Activated naive CD4-positive, alpha-beta T cell treated with anti-CD3 and anti-CD28 coated beads, Interleukin-2, amount 10 ng/mL, durations not matched to agents 7 days and 5 days (primary cell): ENCODE data around the gene VPS13D.

ENCODE experiments used
- CTCF ChIA-PET: fragments of 350-600 bp; sonication (Branson Sonifier 250); formaldehyde crosslinking; loops from one replicate; lab custom pipeline; 2021; ENCODE audit warnings: antibody characterized with exemption; lab: Charles Lee
- DNase-seq: peaks from one replicate; pipeline ENCODE4 v3.0.0-alpha.2; 2020
- H3K27ac Mint-ChIP-seq: one replicate; pipeline ENCODE4 v1.8.0; 2021; ENCODE audit warnings: mild to moderate bottlenecking, moderate library complexity, mixed read lengths
- H3K27me3 Mint-ChIP-seq: one replicate; pipeline ENCODE4 v1.8.0; 2021; ENCODE audit warnings: mild to moderate bottlenecking, mixed read lengths
- H3K36me3 Mint-ChIP-seq: one replicate; pipeline ENCODE4 v1.8.0; 2021; ENCODE audit warnings: mixed read lengths
- H3K4me1 Mint-ChIP-seq: one replicate; pipeline ENCODE4 v1.8.0; 2021; ENCODE audit warnings: mixed read lengths
- H3K4me3 Mint-ChIP-seq: one replicate; pipeline ENCODE4 v1.8.0; 2021; ENCODE audit warnings: mild to moderate bottlenecking, moderate library complexity, mixed read lengths
- H3K9me3 Mint-ChIP-seq: one replicate; pipeline ENCODE4 v1.8.0; 2021; ENCODE audit warnings: mixed read lengths

VPS13D gene

DNA sequence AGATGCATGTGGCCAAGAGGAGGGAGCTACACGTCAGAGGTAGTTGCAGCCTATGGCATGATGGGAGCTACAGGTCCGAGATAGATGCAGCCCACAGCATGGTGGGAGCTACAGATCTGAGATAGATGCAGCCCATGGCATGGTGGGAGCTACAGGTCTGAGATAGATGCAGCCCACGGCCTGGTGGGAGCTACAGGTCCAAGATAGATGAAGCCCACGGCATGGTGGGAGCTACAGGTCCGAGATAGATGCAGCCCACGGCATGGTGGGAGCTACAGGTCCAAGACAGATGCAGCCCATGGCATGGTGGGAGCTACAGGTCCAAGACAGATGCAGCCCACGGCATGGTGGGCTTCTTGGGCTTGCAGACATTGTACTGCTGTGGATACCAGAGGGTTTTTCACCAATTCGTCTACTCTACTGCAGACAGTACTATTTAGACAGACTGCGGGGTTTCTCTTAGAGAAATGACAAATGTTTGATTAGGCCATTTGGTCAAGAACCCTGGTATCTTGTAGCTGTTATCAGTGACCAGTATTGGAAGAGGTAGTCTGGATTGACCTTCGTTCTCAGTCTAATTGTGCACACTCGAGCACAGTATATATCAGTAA, 260.8 kb downstream of the VPS13D start:
- peaks cover 36% of the 10 kb centered on the region for H3K36me3 Mint-ChIP-seq
- CTCF ChIA-PET, result no interaction called here

DNA sequence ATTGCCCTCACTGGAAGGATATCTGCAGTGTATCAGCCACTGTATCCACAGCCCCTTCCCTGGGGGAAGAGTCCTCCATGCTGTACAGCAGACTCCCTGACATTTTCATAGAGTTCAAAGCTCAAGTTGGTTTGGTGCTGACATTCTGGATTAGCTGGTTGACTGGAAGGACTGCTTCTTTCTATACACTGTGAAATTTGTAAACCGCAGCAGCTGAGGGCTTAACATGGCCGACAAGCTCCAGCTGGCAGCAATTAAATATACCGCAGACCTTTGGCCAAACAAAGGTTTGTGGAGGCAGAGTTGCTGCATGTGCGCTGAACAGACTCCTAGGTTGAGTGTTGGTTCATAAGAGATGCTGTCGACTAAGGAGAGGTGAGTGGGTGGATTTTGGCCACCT, 261.8 kb downstream of the VPS13D start:
- DNase-seq, result no peak
- Mint-ChIP-seq H3K36me3 (peaks cover 33% of the 10 kb centered on the region), H3K27ac (no peak overlapping the region), H3K9me3 (no peaks in the 10 kb centered on the region), H3K4me1 (peaks cover 10% of the 10 kb centered on the region), H3K27me3 (no peaks in the 10 kb centered on the region), H3K4me3 (no peak overlapping the region)
- CTCF ChIA-PET, result no interaction called here

More for the DNA sequence above, 260.8 kb downstream of the VPS13D start:
- DNase-seq, result no peak
- no peak overlapping the region for H3K27ac Mint-ChIP-seq
- no peaks in the 10 kb centered on the region for H3K27me3 Mint-ChIP-seq
- peaks cover 3% of the 10 kb centered on the region for H3K4me1 Mint-ChIP-seq
- no peaks in the 10 kb centered on the region for H3K9me3 Mint-ChIP-seq
- H3K4me3 Mint-ChIP-seq, result no peak overlapping the region

DNA sequence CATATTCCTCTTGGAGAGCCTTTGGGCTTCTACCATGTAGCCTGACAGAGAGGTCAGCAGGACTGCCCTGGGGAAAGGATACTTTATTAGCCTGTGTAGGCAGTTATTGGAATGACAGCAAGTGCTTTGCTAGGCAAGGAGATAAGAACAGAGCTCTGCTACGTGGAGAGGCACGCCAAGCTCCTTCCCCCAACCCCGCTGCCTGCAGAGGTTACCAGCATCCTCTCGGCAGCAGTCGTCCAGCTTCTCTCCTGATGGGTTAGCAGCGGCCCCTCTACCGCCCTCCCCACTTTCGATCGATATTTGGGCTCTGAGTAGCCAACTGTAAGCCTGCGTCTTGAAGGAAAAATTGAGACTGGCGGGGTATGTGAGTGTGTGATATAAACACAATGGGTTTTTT, 265.9 kb downstream of the VPS13D start:
- CTCF ChIA-PET, result no interaction called here
- peaks cover 44% of the 10 kb centered on the region for H3K36me3 Mint-ChIP-seq

DNA sequence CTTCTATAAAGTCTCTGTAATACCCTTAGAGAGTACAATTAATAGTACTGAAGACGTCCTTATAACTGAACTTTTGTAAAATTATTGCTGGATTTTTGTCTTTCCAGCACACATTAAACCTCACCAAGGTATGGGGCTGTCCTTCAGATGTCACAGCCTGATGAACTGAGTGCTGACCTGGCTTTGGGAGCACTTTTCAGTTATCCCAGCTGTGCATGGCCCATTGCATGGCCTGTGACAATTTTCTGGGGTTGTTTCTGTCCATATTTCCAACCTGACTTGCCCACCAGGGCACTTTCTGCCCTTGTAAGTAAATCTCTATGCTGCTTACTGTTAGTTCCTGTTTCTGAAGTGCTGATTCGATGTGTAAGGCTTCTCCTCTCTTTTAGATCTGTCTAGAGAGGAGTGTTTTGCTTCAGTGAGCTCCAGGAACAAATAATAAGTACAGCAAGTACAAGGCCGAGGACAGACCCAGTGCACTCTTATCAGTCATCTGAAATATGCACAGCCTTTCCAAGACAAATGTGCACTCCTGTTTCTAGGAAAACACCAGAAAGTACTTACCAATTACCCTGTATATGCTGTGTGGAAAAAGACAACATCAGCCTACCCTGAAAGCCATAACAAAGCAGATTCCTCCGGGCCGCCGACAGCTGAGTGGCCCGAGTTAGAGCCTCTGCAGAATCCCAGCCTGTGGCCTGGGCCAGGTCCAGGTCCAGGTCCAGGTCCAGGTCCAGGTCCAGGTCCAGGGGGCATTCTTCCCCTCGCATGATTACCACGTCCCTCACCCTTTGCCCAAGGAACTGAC, 266.5 kb downstream of the VPS13D start:
- H3K4me3 Mint-ChIP-seq, result no peak overlapping the region
- peaks cover 10% of the 10 kb centered on the region for H3K4me1 Mint-ChIP-seq
- no peak overlapping the region for H3K27ac Mint-ChIP-seq
- CTCF ChIA-PET, result no interaction called here
- no peaks in the 10 kb centered on the region for H3K27me3 Mint-ChIP-seq
- no peaks in the 10 kb centered on the region for H3K9me3 Mint-ChIP-seq
- peaks cover 43% of the 10 kb centered on the region for H3K36me3 Mint-ChIP-seq
- no peak for DNase-seq

More for the DNA sequence above, 265.9 kb downstream of the VPS13D start:
- no peaks in the 10 kb centered on the region for H3K9me3 Mint-ChIP-seq
- peaks cover 10% of the 10 kb centered on the region for H3K4me1 Mint-ChIP-seq
- no peak overlapping the region for H3K4me3 Mint-ChIP-seq
- no peak overlapping the region for H3K27ac Mint-ChIP-seq
- H3K27me3 Mint-ChIP-seq, result no peaks in the 10 kb centered on the region
- DNase-seq, result no peak

- H3K27ac Mint-ChIP-seq, result no peak overlapping the region
- H3K4me3 Mint-ChIP-seq, result no peak overlapping the region
- no peak for DNase-seq
- H3K9me3 Mint-ChIP-seq, result no peaks in the 10 kb centered on the region
- CTCF ChIA-PET, result no interaction called here
- H3K36me3 Mint-ChIP-seq, result peaks cover 34% of the 10 kb centered on the region
- H3K27me3 Mint-ChIP-seq, result no peaks in the 10 kb centered on the region
- H3K4me1 Mint-ChIP-seq, result peaks cover 9% of the 10 kb centered on the region
These were observed 269.9 kb downstream of the VPS13D start for GRCh38 chr1:12499539-12500240.

- DNase-seq, result no peak
- CTCF ChIA-PET, result no interaction called here
- Mint-ChIP-seq H3K27me3 (no peaks in the 10 kb centered on the region), H3K4me3 (no peak overlapping the region), H3K36me3 (peaks cover 34% of the 10 kb centered on the region), H3K27ac (no peak overlapping the region), H3K9me3 (no peaks in the 10 kb centered on the region), H3K4me1 (peaks cover 7% of the 10 kb centered on the region)
These were observed 271.8 kb downstream of the VPS13D start for GRCh38 chr1:12501661-12502060.

DNA sequence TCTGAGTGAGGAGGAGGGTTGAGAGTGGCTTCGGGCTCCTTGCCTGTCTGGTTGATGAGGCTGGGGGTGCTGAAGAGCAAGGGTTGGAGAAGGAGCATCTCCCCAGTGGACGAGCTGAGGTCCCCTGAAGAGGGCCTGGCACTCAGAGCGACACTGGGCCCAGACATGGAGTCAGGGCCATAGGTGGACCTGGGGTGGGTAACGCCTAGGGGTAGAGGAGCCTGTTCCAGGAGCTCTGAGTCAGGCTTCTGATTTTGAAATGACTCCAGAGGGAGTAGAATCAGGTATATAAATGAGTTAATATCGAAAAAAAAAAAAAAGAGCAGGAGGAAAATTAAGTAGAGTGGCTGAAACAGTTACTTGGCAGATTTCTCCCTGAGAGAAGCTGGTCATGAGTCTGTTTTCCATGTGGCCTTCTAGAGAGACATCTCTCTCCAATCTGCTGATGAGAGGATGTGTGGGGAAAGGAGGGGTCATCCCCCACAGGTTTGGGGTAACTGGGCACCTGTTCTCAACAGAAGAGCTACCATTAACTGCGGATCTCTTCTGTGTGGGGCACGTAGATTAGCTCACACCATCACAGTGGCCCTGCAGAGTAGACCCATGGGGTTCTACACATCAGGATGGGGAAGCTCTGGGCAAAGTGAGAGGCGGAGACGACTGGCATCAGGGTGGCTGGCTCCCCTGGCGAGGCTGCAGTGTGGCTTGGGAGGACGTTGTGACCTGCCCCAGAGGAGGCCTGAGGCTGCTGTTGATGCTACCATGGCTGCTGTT, 272.7 kb downstream of the VPS13D start:
- Mint-ChIP-seq H3K4me1 (peaks cover 7% of the 10 kb centered on the region), H3K27ac (no peak overlapping the region), H3K36me3 (peaks cover 27% of the 10 kb centered on the region), H3K4me3 (no peak overlapping the region), H3K27me3 (no peaks in the 10 kb centered on the region), H3K9me3 (no peaks in the 10 kb centered on the region)
- CTCF ChIA-PET, result no interaction called here
- no peak for DNase-seq

- Mint-ChIP-seq H3K4me1 (peaks cover 8% of the 10 kb centered on the region), H3K9me3 (no peaks in the 10 kb centered on the region), H3K36me3 (peaks cover 24% of the 10 kb centered on the region), H3K4me3 (no peak overlapping the region), H3K27ac (no peak overlapping the region), H3K27me3 (no peaks in the 10 kb centered on the region)
- no peak for DNase-seq
- CTCF ChIA-PET, result interaction anchor here (1.0 kb wide), 1 partner anchor 155 kb away, joined by 4 read pairs; no protein-coding TSS in a partner anchor
These were observed 273.9 kb downstream of the VPS13D start for GRCh38 chr1:12503709-12504108.

GRCh38 chr1:12504601-12505000, 274.8 kb downstream of the VPS13D start:
- no peaks in the 10 kb centered on the region for H3K9me3 Mint-ChIP-seq
- H3K27ac Mint-ChIP-seq, result no peak overlapping the region
- no peak overlapping the region for H3K4me3 Mint-ChIP-seq
- no peaks in the 10 kb centered on the region for H3K27me3 Mint-ChIP-seq
- H3K4me1 Mint-ChIP-seq, result peaks cover 15% of the 10 kb centered on the region
- CTCF ChIA-PET, result interaction anchor here (0.6 to 1.0 kb wide), 2 partner anchors 154 to 170 kb away, joined by 3 to 4 read pairs; no protein-coding TSS in a partner anchor
- H3K36me3 Mint-ChIP-seq, result peaks cover 26% of the 10 kb centered on the region
- no peak for DNase-seq

- Mint-ChIP-seq H3K27ac (no peak overlapping the region), H3K36me3 (peaks cover 28% of the 10 kb centered on the region), H3K27me3 (no peaks in the 10 kb centered on the region), H3K4me1 (peaks cover 21% of the 10 kb centered on the region), H3K9me3 (no peaks in the 10 kb centered on the region), H3K4me3 (no peak overlapping the region)
- DNase-seq, result no peak
- CTCF ChIA-PET, result interaction anchor here (2.6 kb wide), 1 partner anchor 30 kb away, joined by 6 read pairs; no protein-coding TSS in a partner anchor
These were observed 275.4 kb downstream of the VPS13D start for GRCh38 chr1:12505231-12505630.

DNA sequence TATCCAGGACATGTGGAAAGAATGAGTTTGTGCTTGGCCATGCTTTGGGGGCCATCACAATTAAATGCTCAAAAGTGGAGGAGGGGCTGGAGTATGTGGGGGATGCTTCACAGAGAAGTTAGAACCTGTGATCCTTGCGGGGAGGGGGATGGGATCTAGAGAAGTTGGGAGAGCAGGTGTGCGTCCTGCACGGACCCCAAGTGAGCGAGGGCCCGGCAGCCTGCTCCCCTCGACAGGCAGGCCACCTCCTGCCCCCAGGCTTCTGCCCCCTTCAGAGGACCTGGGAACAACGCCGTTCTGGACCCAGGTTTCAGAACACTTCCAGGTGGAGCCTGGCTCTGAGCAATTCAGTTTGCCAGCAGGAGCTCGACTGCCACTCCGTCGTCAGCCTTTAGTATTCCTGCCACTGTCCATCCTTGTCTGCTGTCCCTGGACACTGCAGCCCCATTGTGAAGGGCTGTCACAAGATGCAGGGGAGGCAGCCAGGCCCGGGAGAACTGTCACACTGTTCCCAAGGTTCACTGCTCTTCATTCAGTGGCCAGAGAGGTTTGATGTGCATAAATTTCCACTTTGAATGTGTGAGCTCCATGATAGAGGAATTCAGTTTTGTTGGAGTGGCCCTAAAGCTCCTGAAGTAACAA, 275.9 kb downstream of the VPS13D start:
- H3K27me3 Mint-ChIP-seq, result no peaks in the 10 kb centered on the region
- no peak overlapping the region for H3K27ac Mint-ChIP-seq
- H3K4me1 Mint-ChIP-seq, result peaks cover 27% of the 10 kb centered on the region
- no peak overlapping the region for H3K4me3 Mint-ChIP-seq
- H3K36me3 Mint-ChIP-seq, result peaks cover 32% of the 10 kb centered on the region
- no peaks in the 10 kb centered on the region for H3K9me3 Mint-ChIP-seq
- DNase-seq, result no peak
- CTCF ChIA-PET, result interaction anchor here (2.6 kb wide), 1 partner anchor 31 kb away, joined by 6 read pairs; no protein-coding TSS in a partner anchor

- DNase-seq, result no peak
- H3K9me3 Mint-ChIP-seq, result no peaks in the 10 kb centered on the region
- H3K27ac Mint-ChIP-seq, result no peak overlapping the region
- CTCF ChIA-PET, result interaction anchor here (2.6 kb wide), 1 partner anchor 31 kb away, joined by 6 read pairs; no protein-coding TSS in a partner anchor
- no peaks in the 10 kb centered on the region for H3K27me3 Mint-ChIP-seq
- peaks cover 35% of the 10 kb centered on the region for H3K36me3 Mint-ChIP-seq
- H3K4me3 Mint-ChIP-seq, result no peak overlapping the region
- H3K4me1 Mint-ChIP-seq, result peaks cover 33% of the 10 kb centered on the region
These were observed 276.8 kb downstream of the VPS13D start for GRCh38 chr1:12506281-12507280.
